ENCODE results near the gene LGI4. TPM values are rescaled to one million over a fixed set of nuclear protein-coding genes. Genes with fewer than 3 reads are reported as not detected.

Gene LGI4
- total and polyA plus RNA-seq, 2 experiments from 2014 or later, result 3.4 to 4.3 TPM

GRCh38 chr19:35181387-35181786 is 46.5 kb upstream of the LGI4 start:
- no peak overlapping the region for H3K27ac ChIP-seq (ENCODE audit: low read depth)
- H2AFZ ChIP-seq, result no peak overlapping the region
- H3F3A ChIP-seq (replicated peaks; ENCODE audit: low read depth), result no peaks in the 10 kb centered on the region
- ATAC-seq, result no peak
- no peak overlapping the region for H3K4me3 ChIP-seq
- no peak overlapping the region for H3K4me2 ChIP-seq
- no peaks in the 10 kb centered on the region for H4K20me1 ChIP-seq (replicated peaks; ENCODE audit: insufficient read depth)
- Mint-ChIP-seq H3K4me3 (no peak overlapping the region), H3K27ac (no peak overlapping the region), H3K9me3 (peaks cover 8% of the 10 kb centered on the region), H3K36me3 (ENCODE audit: low read depth) (no peaks in the 10 kb centered on the region; the same call in 2 of the 3 replicates), H3K4me1 (no peaks in the 10 kb centered on the region), H3K27me3 (ENCODE audit: insufficient read depth, low read depth, poor library complexity) (peaks cover 2% of the 10 kb centered on the region)
- H3K27me3 ChIP-seq (ENCODE audit: insufficient read depth), result no peaks in the 10 kb centered on the region
- H3K36me3 ChIP-seq (ENCODE audit: insufficient read depth), result no peaks in the 10 kb centered on the region
- 0 out of 2 replicates have a peak, but pooled peaks cover 4% of the 10 kb centered on the region for H3K9me2 ChIP-seq (ENCODE audit: insufficient read depth)
- DNase-seq (ENCODE audit: low spot score), result no peak
- no peaks in the 10 kb centered on the region for H3K4me1 ChIP-seq (ENCODE audit: insufficient read depth)
- TF ChIP-seq REST (IDR thresholded peaks at IDR 0.05; ENCODE audit: unreplicated experiment) (no peak), ZNF331 (CRISPR knock-in tag; IDR thresholded peaks at IDR 0.05; ENCODE audit: low read depth) (no peak), NANOG (IDR thresholded peaks at IDR 0.05; ENCODE audit: borderline replicate concordance) (no peak), CTCF (conservative IDR thresholded peaks at IDR 0.05; ENCODE audit: low read depth in 2 of 2) (no peak), EZH2 (IDR thresholded peaks at IDR 0.05; ENCODE audit: low read depth, unreplicated experiment) (no peak)
- H3K79me2 ChIP-seq (replicated peaks; ENCODE audit: insufficient read depth), result no peaks in the 10 kb centered on the region

- Histone ChIP-seq H3K27me3 (ENCODE audit: insufficient read depth) (no peaks in the 10 kb centered on the region), H3K9me2 (ENCODE audit: insufficient read depth) (peaks cover under 1% of the 10 kb centered on the region; the same call in 1 of the 2 replicates), H3F3A (replicated peaks; ENCODE audit: low read depth) (no peaks in the 10 kb centered on the region), H2AFZ (no peak overlapping the region), H4K20me1 (replicated peaks; ENCODE audit: insufficient read depth) (no peaks in the 10 kb centered on the region), H3K36me3 (ENCODE audit: insufficient read depth) (no peaks in the 10 kb centered on the region), H3K4me2 (no peak overlapping the region), H3K4me1 (ENCODE audit: insufficient read depth) (0 out of 2 replicates have a peak, but pooled peaks cover 5% of the 10 kb centered on the region), H3K27ac (ENCODE audit: low read depth) (no peak overlapping the region), H3K79me2 (replicated peaks; ENCODE audit: insufficient read depth) (no peaks in the 10 kb centered on the region), H3K4me3 (no peak overlapping the region)
- Mint-ChIP-seq H3K9me3 (peaks cover 8% of the 10 kb centered on the region), H3K27ac (no peak overlapping the region), H3K4me1 (peaks cover 5% of the 10 kb centered on the region; the same call in 1 of the 3 replicates), H3K27me3 (ENCODE audit: insufficient read depth, low read depth, poor library complexity) (peaks cover 5% of the 10 kb centered on the region), H3K36me3 (ENCODE audit: low read depth) (no peaks in the 10 kb centered on the region; the same call in 2 of the 3 replicates), H3K4me3 (no peak overlapping the region)
- ATAC-seq (no peak), DNase-seq (ENCODE audit: low spot score) (no peak)
- no peak for TF ChIP-seq JUNB (IDR thresholded peaks at IDR 0.05; ENCODE audit: unreplicated experiment)
- no peak for TF ChIP-seq NANOG (IDR thresholded peaks at IDR 0.05; ENCODE audit: borderline replicate concordance)
- TF ChIP-seq ETS1 (IDR thresholded peaks at IDR 0.05), result no peak
- no peak for TF ChIP-seq CTCF (conservative IDR thresholded peaks at IDR 0.05; ENCODE audit: low read depth in 2 of 2)
- TF ChIP-seq EZH2 (IDR thresholded peaks at IDR 0.05; ENCODE audit: low read depth, unreplicated experiment), result no peak
- no peak for TF ChIP-seq ZNF331 (CRISPR knock-in tag; IDR thresholded peaks at IDR 0.05; ENCODE audit: low read depth)
- no peak for TF ChIP-seq ZNF114 (CRISPR knock-in tag; IDR thresholded peaks at IDR 0.05)
- TF ChIP-seq CREB1 (CRISPR knock-in tag; IDR thresholded peaks at IDR 0.05; ENCODE audit: low read depth), result no peak
Observed at GRCh38 chr19:35179830-35180229, 45.0 kb upstream of the LGI4 start.

Measured in GM23338 (cell line).